ENCODE data around the gene SLC16A9. TPM values are rescaled to one million over a fixed set of nuclear protein-coding genes. Genes with fewer than 3 reads are reported as not detected.

Gene SLC16A9
- total RNA-seq, 6 experiments from 2014 or later: not detected

- H3K4me1 Mint-ChIP-seq (ENCODE audit: low read depth): no peaks in the 10 kb centered on the region
- no peak overlapping the region for H3K27ac Mint-ChIP-seq
- no peak for TF ChIP-seq CTCF (IDR thresholded peaks at IDR 0.05)
- H3K9me3 Mint-ChIP-seq: no peaks in the 10 kb centered on the region
- no peaks in the 10 kb centered on the region for H3K36me3 Mint-ChIP-seq (ENCODE audit: low read depth)
- peaks cover 9% of the 10 kb centered on the region for H3K27me3 Mint-ChIP-seq (ENCODE audit: insufficient read depth)
- H3K4me3 Mint-ChIP-seq: no peak overlapping the region
- DNase-seq: no peak
Measured at GRCh38 chr10:59711871-59712494, 2.3 kb upstream of the SLC16A9 start.

- Mint-ChIP-seq H3K27ac (no peak overlapping the region), H3K4me3 (no peak overlapping the region), H3K9me3 (no peaks in the 10 kb centered on the region)
Measured at GRCh38 chr10:59708816-59709394, 745 bp downstream of the SLC16A9 start.

GRCh38 chr10:59706851-59707797 is 2.5 kb downstream of the SLC16A9 start:
- Mint-ChIP-seq H3K27me3 (ENCODE audit: insufficient read depth) (peaks cover 7% of the 10 kb centered on the region), H3K27ac (no peak overlapping the region), H3K36me3 (ENCODE audit: low read depth) (no peaks in the 10 kb centered on the region), H3K9me3 (no peaks in the 10 kb centered on the region), H3K4me1 (ENCODE audit: low read depth) (no peaks in the 10 kb centered on the region), H3K4me3 (no peak overlapping the region)
- no peak for TF ChIP-seq CTCF (IDR thresholded peaks at IDR 0.05)
- DNase-seq: no peak

More at GRCh38 chr10:59708816-59709394, 745 bp downstream of the SLC16A9 start:
- no peak for DNase-seq
- Mint-ChIP-seq H3K27me3 (ENCODE audit: insufficient read depth) (peaks cover 8% of the 10 kb centered on the region), H3K36me3 (ENCODE audit: low read depth) (no peaks in the 10 kb centered on the region), H3K4me1 (ENCODE audit: low read depth) (no peaks in the 10 kb centered on the region)
- TF ChIP-seq CTCF (IDR thresholded peaks at IDR 0.05): no peak

- Mint-ChIP-seq H3K4me3 (no peak overlapping the region), H3K4me1 (ENCODE audit: low read depth) (no peaks in the 10 kb centered on the region), H3K36me3 (ENCODE audit: low read depth) (no peaks in the 10 kb centered on the region), H3K27ac (no peak overlapping the region), H3K9me3 (no peaks in the 10 kb centered on the region; the same call in 1 of the 2 replicates), H3K27me3 (ENCODE audit: insufficient read depth) (peaks cover 4% of the 10 kb centered on the region)
- TF ChIP-seq CTCF (IDR thresholded peaks at IDR 0.05): no peak
- no peak for DNase-seq
Measured at GRCh38 chr10:59705931-59706330, 3.7 kb downstream of the SLC16A9 start.

- Mint-ChIP-seq H3K4me3 (no peak overlapping the region), H3K9me3 (no peaks in the 10 kb centered on the region; the same call in none of the 2 replicates), H3K27me3 (ENCODE audit: insufficient read depth) (no peaks in the 10 kb centered on the region), H3K4me1 (ENCODE audit: low read depth) (no peaks in the 10 kb centered on the region), H3K36me3 (ENCODE audit: low read depth) (no peaks in the 10 kb centered on the region), H3K27ac (no peak overlapping the region)
- no peak for DNase-seq
- TF ChIP-seq CTCF (IDR thresholded peaks at IDR 0.05): no peak
Measured at GRCh38 chr10:59704630-59705029, 5.0 kb downstream of the SLC16A9 start.
